Tibial nerve (tissue), 3 donors: ENCODE results near the gene CLEC20A.

ENCODE experiments used
- POLR2A ChIP-seq, 2 donors: fragments of 450-650 bp; IDR thresholded peaks; one replicate each; pipeline ENCODE4 v1.6.1; 2017; ENCODE audit warnings: antibody characterized with exemption in 2 of 2, mild to moderate bottlenecking in 2 of 2, moderate library complexity in 2 of 2
- TF ChIP-seq, protein P1 (sequence below), 5 experiments: fragments of 200-600 bp in 3 of 5; fragments of 450-650 bp in 2 of 5; sonication (generic) in 3 of 5; IDR thresholded peaks; one replicate each; pipeline ENCODE4 v1.5.1; 2016 to 2019; ENCODE audit warnings: antibody characterized with exemption in 5 of 5, mild to moderate bottlenecking in 3 of 5, moderate library complexity in 2 of 5

DNA sequence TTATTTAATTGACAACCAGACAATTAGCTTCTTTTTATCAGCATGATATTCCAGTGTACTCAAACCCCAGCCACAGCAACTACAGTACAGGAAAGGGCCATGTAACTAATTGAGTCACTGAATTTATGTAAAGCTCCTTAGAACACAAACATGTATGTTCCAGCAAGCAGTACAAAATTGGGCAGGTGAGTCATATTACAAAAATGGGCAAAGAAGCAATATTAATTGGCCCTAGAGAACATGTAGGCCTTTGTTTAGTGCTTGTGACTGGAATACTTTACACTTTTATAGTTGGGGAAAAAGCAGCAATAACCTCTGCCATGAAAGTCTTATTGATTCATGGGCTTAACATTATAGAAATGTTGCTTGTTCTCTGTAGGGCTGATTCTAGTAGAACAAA, 31.8 kb downstream of the CLEC20A start:
- TF ChIP-seq, protein P1, sequence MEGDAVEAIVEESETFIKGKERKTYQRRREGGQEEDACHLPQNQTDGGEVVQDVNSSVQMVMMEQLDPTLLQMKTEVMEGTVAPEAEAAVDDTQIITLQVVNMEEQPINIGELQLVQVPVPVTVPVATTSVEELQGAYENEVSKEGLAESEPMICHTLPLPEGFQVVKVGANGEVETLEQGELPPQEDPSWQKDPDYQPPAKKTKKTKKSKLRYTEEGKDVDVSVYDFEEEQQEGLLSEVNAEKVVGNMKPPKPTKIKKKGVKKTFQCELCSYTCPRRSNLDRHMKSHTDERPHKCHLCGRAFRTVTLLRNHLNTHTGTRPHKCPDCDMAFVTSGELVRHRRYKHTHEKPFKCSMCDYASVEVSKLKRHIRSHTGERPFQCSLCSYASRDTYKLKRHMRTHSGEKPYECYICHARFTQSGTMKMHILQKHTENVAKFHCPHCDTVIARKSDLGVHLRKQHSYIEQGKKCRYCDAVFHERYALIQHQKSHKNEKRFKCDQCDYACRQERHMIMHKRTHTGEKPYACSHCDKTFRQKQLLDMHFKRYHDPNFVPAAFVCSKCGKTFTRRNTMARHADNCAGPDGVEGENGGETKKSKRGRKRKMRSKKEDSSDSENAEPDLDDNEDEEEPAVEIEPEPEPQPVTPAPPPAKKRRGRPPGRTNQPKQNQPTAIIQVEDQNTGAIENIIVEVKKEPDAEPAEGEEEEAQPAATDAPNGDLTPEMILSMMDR (IDR thresholded peaks at IDR 0.05): no peak
- no peak for TF ChIP-seq POLR2A (IDR thresholded peaks at IDR 0.05)
